Thoracic aorta endothelial cell (primary cell): Measurements from ENCODE around the gene KIF1B. TPM values are rescaled to one million over a fixed set of nuclear protein-coding genes. Genes with fewer than 3 reads are reported as not detected.

Experiments used
- small RNA-seq: library from RNA; depleted of rRNA; stranded (forward); fragments of <200 nt; gene quantifications from one replicate; pipeline ENCODE3, GENCODE V24; 2012
- total RNA-seq: library from RNA; depleted of rRNA; stranded (reverse); fragments of >200 nt; gene quantifications from 2 replicates; pipeline ENCODE4 v1.2.3, GENCODE V29; 2012

Gene KIF1B, protein sequence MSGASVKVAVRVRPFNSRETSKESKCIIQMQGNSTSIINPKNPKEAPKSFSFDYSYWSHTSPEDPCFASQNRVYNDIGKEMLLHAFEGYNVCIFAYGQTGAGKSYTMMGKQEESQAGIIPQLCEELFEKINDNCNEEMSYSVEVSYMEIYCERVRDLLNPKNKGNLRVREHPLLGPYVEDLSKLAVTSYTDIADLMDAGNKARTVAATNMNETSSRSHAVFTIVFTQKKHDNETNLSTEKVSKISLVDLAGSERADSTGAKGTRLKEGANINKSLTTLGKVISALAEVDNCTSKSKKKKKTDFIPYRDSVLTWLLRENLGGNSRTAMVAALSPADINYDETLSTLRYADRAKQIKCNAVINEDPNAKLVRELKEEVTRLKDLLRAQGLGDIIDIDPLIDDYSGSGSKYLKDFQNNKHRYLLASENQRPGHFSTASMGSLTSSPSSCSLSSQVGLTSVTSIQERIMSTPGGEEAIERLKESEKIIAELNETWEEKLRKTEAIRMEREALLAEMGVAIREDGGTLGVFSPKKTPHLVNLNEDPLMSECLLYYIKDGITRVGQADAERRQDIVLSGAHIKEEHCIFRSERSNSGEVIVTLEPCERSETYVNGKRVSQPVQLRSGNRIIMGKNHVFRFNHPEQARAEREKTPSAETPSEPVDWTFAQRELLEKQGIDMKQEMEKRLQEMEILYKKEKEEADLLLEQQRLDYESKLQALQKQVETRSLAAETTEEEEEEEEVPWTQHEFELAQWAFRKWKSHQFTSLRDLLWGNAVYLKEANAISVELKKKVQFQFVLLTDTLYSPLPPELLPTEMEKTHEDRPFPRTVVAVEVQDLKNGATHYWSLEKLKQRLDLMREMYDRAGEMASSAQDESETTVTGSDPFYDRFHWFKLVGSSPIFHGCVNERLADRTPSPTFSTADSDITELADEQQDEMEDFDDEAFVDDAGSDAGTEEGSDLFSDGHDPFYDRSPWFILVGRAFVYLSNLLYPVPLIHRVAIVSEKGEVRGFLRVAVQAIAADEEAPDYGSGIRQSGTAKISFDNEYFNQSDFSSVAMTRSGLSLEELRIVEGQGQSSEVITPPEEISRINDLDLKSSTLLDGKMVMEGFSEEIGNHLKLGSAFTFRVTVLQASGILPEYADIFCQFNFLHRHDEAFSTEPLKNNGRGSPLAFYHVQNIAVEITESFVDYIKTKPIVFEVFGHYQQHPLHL (N-terminal part only)
- total RNA-seq, result 58.6 and 60.8 TPM in 2 replicates

DNA sequence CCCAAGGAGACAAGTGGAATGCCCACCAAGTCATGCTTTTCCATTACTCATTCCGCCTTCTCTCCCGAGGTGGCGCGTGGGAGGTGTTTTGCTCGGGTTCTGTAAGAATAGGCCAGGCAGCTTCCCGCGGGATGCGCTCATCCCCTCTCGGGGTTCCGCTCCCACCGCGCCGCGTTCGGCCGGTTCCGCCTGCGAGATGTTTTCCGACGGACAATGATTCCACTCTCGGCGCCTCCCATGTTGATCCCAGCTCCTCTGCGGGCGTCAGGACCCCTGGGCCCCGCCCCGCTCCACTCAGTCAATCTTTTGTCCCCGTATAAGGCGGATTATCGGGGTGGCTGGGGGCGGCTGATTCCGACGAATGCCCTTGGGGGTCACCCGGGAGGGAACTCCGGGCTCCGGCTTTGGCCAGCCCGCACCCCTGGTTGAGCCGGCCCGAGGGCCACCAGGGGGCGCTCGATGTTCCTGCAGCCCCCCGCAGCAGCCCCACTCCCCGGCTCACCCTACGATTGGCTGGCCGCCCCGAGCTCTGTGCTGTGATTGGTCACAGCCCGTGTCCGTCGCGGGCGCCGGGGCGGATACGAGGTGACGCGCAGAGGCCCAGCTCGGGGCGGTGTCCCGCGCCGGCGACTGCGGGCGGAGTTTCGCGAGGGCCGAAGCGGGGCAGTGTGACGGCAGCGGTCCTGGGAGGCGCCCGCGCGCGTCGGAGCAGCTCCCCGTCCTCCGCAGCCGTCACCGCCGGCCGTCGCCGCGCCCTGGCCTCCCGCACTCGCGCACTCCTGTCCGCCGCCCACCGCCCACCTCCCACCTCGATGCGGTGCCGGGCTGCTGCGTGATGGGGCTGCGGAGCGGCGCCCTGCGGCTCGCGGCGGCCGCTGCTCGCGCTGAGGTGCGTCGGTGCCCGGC is at the start of gene KIF1B:
Gene KIF1B (plus strand): TSS at position 666 of the 906 bp plus-strand sequence. CDS start 21,759 bp downstream, outside the sequence.

GRCh38 chr1:10398734-10399443 is 188.5 kb downstream of the KIF1B start, which contains the start of gene PGD:
Gene PGD (plus strand): TSS chr1:10399064. CDS start chr1:10399118, 54 bp downstream.

GRCh38 chr1:10430216-10431069 is 220.1 kb downstream of the KIF1B start, which contains the start of gene CENPS:
Gene CENPS (plus strand): TSS chr1:10430433. CDS start chr1:10430518, 85 bp downstream.

Small RNA genes within 50 kb of the gene (small RNA-seq; reads per million reads assigned to genes)
- not detected for gene MIR1273D
- not detected for gene RNU6-37P
- not detected for gene RNU6-828P

Other genes with a start within 250 kb of the KIF1B start
- 0.29 TPM in 1 of 2 replicates, not detected in the other for gene RBP7, start 213.3 kb upstream of the KIF1B start, total RNA-seq
- 56.4 and 57.9 TPM in 2 replicates for gene UBE4B, start 177.6 kb upstream of the KIF1B start, total RNA-seq
- gene PGD, start 188.5 kb downstream of the KIF1B start, total RNA-seq, result 198 and 217 TPM in 2 replicates
- gene CENPS, start 219.9 kb downstream of the KIF1B start, total RNA-seq, result 16.6 and 17.6 TPM in 2 replicates
- 0.50 and 0.53 TPM in 2 replicates for gene CORT, start 239.5 kb downstream of the KIF1B start, total RNA-seq